HG03196 (cell line): ENCODE results near the gene POLDIP2.
A peak's percentile ranks its signal among the peaks of the same experiment; 100 is the strongest.

Source experiments
- ATAC-seq: cut with Tn5 transposase; IDR thresholded peaks from one replicate; pipeline ENCODE4 v1.9.1; 2021; ENCODE audit not compliant: unreplicated experiment

POLDIP2 gene

DNA sequence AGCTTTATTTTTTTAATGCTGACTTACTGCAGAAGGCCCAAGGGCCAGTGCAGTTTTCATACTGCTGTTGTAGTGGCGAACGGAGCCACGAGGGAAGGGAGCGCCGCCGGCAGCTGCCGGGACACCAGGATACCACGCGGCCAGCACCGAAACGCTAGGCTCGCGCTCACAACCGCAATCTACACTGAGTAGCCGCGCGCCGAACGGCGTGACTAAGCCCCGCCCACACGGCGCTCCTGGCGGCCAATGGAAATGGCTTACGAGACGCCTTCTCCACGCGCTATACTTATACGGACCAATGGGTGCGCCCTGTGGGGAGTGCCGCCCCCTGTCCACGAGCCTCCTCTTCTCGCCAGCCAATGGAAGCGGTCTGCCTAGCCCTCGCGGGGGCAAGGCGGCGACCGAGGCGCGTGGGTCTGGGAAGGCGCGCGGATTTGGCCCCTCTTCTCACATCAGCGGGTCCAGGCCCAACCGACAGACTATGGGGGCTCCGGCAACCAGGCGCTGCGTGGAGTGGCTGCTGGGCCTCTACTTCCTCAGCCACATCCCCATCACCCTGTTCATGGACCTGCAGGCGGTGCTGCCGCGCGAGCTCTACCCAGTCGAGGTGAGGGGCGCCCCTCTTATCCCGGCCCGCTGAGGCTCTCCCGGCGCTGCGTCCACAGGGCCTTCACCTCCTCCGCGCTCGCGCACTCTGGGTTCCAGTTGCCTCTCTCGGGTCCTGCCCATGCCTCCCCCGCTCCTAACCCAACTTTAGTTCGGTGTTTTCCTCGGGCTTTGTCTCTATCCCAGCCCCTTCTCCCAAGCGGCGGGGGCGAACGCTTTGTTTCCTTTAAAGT lies 38.3 kb downstream of the POLDIP2 start, which contains the start of gene TMEM97:
TSS of gene TMEM97 (plus strand) at position 442 of the 839 bp plus-strand sequence. CDS start at position 482, 40 bp downstream.
- peak; percentile 87 for ATAC-seq

DNA sequence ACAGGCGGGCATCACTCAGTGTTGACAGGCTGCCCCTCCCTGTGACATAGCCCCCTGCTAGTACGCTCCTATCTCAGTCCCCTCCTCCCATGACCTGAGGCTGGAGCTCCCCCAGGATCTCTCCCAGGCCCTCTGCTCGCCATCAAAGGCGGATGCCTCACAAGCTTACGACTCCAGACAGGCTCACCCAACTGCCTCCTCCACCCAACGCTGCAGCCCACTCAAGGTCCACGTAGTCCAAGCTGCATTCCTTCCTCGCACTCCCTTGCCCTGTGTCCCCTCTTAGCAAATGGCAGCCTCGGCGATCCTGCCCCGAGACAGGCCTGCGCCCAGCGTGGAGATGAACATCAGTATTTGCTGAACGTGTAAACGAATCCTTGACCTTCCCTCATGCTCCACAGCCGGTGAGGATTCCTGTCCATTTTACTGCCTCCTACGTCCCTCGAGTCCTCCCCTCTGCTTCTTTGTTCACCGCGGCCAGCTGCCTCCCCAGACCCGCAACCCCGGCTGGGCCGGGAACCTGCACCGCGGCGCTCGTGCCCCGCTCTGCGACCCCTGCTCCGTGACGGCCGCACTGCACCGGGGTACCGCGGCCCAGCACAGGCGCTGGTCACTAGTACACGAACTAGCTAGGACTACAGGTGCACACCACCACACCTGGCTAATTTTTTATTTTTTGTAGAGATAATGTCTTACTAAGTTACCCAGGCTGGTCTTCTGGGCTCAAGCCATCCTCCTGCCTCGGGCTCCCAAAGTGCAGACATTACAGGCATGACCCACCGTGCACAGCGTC lies 39.2 kb downstream of the POLDIP2 start:
- peak; percentile 17 for ATAC-seq

DNA sequence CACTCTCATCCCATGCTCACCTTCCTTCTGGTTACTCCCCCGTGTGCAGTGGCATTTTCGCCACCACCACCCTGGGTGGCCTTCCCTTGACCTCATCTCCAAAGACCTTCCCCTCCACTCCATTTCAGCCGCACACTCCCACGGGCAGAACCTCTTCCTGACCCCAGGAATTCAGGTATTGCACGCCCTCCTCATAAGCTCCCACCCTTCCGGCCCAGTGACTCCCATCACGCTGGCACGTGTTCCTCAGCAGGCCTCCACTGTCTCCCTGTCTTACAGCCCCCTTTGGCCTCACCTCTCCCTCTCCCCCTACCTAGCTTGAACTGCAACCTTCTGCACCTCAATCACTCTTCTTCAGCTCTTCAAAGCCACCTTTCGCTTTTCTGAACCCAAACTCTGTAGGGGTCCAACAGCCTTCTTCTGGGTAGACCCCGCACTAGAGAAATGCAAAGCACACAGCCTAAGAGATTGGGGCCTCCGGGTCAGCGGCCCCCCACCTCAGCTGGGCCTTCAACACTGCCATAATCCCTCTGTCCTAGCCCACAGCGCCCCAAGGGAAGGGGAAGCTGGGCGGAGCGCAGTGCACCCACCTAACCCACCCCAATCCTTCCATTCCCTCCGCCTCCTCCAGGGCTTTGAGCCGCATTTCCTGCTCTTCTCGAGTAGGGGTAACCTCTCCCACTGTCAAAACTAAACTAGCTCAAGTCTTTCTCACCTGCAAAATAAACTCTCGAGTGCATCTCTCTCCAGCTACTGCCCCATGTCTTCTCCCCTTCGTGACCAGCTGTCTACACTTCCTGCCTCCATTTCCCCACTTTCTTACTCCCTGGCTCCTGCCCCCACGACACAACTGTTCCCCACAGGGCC lies 40.0 kb downstream of the POLDIP2 start:
- no peak for ATAC-seq

DNA sequence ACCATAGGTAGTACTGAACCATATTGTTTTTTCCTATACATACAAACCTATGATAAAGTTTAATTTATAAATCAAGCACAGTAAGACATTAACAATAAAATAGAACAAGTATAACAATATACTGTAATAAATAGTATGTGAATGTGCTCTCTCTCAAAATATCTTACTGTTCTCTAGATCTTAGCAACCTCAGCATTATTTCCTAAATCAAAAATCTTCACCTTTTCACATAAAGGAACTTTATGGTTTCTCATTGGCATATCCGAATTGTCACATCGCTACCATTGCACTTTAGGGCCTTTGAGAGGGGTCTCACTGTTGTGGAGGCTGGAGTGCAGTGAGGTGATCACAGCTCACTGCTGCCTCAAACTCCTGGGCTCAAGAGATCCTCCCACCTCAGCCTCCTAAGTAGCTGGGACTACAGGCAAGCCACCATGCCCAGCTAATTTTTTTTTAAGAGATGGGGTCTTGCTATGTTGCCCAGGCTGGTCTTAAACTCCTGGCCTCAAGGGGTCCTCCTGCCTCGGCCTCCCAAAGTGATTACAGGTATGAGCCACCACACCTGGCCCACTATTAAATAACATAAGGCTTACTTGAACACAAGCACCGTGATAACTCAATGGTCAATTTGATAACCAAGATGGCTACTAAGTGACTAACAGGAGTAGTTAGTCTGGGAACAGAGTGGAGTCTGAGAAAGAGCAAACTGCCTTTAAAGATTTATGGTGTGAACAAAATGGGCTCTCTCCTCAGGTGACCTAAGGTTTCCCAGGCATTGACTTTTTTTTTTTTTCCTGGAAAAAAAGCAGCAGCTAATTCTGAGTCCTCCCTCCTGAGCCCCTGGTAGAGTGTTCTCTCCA lies 41.3 kb downstream of the POLDIP2 start:
- ATAC-seq: no peak

DNA sequence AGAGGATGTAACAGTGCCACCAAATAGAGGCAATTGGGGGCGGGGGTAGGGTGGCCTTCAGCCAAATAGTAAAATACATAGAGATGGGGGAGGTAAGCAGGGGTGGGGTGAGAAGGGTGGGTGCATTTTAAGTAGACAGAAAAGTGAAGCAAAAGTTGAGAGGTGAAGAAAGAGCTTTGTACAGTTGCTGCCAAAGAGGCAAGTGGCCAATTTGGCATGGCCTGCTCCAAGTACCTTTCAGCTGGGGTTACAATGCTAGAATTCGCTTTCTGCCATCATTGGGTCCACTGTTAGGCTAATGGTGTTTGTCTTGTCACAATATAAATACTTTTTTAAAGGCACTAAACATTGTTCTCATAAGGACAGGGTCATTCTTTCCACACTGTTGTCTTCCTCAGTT lies 43.5 kb downstream of the POLDIP2 start:
- ATAC-seq: no peak

DNA sequence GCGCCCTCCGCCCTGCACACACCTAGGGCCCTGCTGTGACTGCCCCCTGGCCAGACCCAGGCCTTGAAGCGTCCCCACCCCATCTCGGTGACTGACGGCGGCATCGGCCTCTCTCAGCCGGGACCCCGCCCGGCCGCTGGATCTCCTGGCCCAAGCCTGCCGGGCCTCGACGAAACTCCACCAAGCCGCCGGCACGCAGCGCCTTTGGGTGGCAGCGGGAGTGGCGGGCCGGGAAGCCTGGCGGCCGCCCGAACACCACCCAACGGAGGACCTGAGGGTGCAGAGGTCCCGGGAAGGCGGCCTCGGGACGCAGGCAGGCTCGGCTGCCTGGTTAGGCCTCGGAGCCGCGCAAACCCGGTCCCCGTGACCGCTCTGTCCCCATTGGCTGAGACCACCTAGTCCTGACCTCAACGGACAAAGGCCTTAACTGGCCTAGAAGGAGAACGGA lies 50.3 kb downstream of the POLDIP2 start:
- ATAC-seq: no peak

DNA sequence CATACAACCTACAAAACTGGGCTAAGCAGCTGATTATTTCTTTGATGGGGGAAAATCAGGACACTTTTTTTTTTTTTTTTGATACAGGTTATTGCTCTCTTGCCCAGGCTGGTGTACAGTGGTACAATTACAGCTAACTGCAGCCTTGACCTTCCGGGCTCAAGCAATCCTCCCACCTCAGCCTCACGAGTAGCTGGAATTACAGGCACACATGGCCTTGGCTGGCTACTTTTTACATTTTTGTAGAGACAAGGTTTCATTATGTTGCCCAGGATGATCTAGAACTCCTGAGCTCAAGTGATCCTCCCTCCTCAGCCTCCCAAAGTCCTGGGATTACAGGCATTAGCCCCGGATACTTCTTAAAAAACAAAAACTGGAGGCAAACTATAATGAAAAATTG lies 58.9 kb downstream of the POLDIP2 start:
- ATAC-seq: no peak
